ENCODE results near the gene GRHPR. TPM values are rescaled to one million over a fixed set of nuclear protein-coding genes. Genes with fewer than 3 reads are reported as not detected.
"Not testable (repeated sequence)": the region's sequence is repeated elsewhere in the genome, so short reads cannot be mapped to it uniquely, and the experiment has no call there.

GRHPR gene
- total and polyA plus RNA-seq, 2 donors: 52.2 to 122 TPM

DNA sequence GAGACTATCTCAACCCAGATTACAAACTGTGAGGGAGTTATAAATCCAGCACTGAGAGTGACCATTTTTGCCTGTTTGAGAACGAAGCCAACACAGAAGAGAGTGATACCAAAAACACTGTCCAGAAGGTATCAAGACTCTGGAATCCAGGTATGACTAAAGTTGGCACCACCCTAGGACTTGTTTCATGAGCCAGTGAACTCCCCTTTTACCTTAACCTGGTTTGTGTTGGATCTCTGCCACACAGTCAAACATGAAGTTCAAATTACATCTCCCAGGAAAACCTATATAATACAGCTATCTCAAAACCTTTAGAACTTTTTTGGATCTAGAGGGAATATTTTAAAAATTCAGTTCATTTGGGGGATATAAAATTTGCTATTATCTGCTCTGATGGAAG, 31.3 kb downstream of the GRHPR start:
- Histone ChIP-seq H3K4me1 (ENCODE audit: insufficient read depth) (peaks cover 4% of the 10 kb centered on the region), H3K27ac (ENCODE audit: low read depth) (no peak overlapping the region), H3K4me3 (ENCODE audit: low read depth, low read length) (no peak overlapping the region), H3K36me3 (ENCODE audit: insufficient read depth) (no peaks in the 10 kb centered on the region)
- 90% methylated on average over 1 of the region's 1 CpG for WGBS
- DNase-seq (ENCODE audit: extremely low spot score): no peak

DNA sequence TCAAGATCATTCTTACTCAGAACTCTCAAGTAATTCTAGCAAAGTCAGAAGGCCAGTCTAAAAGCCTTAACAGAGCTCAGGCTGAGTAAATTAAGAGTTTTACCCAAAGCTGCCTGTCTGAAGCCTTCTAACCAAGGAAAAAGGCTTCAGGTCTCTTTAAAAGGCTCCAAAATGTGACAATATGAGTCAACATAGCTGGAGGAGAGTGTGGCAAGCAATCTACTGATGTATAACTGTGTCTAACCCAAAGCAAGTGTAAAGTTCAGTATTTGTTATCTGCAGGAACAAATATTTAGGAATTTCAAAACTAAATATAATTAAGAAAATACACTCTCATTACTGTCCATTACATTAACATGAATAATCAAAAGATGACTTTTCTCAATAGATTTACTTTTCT, 31.7 kb downstream of the GRHPR start:
- H3K4me1 ChIP-seq (ENCODE audit: insufficient read depth): peaks cover 4% of the 10 kb centered on the region
- DNase-seq (ENCODE audit: extremely low spot score): no peak
- no peak overlapping the region for H3K27ac ChIP-seq (ENCODE audit: low read depth)
- H3K4me3 ChIP-seq (ENCODE audit: low read depth, low read length): no peak overlapping the region
- no peaks in the 10 kb centered on the region for H3K36me3 ChIP-seq (ENCODE audit: insufficient read depth)

DNA sequence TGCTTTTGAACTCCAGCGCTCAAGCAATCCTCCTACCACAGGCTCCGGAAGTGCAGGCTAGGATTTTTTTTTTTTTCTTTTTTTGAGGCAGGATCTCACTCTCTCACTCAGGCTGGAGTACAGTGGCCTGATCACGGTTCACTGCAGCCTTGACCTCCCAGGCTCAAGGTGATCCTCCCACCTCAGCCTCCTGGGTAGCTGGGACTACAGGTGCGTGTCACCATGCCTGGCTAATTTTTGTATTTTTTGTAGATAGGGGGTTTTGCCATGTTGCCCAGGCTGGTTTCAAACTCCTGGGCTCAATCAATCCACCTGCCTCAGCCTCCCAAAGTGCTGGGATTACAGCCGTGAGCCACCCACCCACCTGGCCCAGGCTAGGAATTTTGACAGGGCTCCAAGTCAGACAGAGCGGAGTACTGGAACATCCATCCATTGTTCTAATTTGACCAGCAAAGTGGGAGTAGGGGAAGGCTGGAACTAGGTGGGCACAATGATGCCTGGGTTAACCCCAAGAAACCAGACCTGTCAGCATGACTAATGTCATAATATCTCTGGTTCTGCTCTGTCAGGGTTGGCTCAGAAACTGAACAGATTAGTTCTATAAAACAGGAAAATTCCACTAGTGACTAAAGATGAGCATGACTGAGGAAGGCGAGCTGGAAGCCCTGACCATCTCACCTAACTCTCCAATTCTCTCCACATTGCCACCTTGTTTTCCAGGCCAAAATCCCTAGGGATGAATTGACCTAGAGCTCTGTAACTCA, 33.6 kb downstream of the GRHPR start:
- Histone ChIP-seq H3K27ac (ENCODE audit: low read depth) (no peak overlapping the region), H3K4me3 (ENCODE audit: low read depth, low read length) (no peak overlapping the region), H3K36me3 (ENCODE audit: insufficient read depth) (no peaks in the 10 kb centered on the region), H3K4me1 (ENCODE audit: insufficient read depth) (peaks cover 4% of the 10 kb centered on the region)
- no peak for DNase-seq (ENCODE audit: extremely low spot score)
- WGBS: 81% methylated on average over 7 of the region's 7 CpGs

GRCh38 chr9:37456817-37457216, 34.3 kb downstream of the GRHPR start:
- H3K36me3 ChIP-seq (ENCODE audit: insufficient read depth): no peaks in the 10 kb centered on the region
- H3K4me1 ChIP-seq (ENCODE audit: insufficient read depth): peaks cover 4% of the 10 kb centered on the region
- WGBS: 84% methylated on average over 1 of the region's 1 CpG
- no peak overlapping the region for H3K4me3 ChIP-seq (ENCODE audit: low read depth, low read length)
- no peak overlapping the region for H3K27ac ChIP-seq (ENCODE audit: low read depth)
- DNase-seq (ENCODE audit: extremely low spot score): no peak

DNA sequence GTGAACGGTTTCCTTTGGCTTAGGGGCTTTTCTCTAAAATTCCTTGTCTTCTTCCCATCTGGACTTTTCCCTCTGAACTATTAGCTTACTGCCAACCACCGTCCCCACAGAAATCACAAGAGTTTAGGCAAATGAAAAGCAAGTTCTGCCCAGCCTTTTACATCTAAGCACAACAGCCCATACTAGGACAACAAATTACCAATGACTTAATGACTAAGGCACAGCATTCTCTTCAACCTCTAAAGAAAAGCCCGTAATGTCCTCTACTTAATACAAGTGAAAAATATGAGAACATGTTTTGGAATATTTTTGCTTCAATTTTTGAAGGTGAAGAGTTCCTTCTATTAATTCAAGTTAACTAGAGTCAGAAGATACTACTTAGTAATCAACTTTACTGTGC, 41.5 kb downstream of the GRHPR start:
- Histone ChIP-seq H3K4me1 (ENCODE audit: insufficient read depth) (no peaks in the 10 kb centered on the region), H3K36me3 (ENCODE audit: insufficient read depth) (no peaks in the 10 kb centered on the region), H3K27ac (ENCODE audit: low read depth) (no peak overlapping the region), H3K4me3 (ENCODE audit: low read depth, low read length) (peak overlapping the region; percentile 12)
- 29% methylated on average over 3 of the region's 3 CpGs for WGBS
- no peak for DNase-seq (ENCODE audit: extremely low spot score)

DNA sequence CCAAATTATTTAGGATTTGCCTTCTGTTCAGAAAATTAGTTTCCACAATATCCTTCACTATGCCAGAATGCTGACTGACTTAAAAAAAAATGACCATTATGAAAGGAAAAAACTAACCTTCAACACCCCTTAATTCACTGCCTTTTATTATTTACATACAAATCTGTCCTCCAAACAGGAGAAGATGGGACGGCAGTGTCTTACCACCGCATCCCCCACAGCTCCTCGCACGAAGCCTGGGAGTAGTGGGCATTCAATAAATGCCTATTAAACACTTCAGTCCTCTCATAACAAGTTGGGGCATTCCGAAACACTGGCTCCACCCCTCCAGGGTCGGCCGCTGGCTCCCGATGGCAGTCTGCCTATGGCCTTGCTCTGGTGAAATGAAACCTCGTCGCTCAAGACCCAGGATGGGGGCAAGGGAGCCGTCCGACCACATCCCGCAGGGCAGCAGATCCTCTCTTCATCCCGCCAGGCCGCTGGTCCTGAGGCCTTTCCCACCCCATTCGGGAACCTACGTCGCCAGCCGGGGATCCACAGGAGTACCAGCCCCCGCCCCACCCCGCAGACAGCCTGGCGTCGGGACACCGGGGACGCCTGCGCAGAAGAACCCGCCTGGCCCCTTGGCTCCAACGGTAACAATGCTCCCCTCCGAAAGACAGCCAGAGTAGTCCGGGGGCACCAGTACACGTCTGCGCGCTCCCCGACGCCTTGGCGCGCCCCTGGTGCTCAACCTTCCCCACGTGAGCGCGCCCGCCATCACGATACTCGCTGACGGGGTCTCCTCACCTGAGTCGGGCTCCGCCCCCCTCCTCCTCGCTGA, 42.1 kb downstream of the GRHPR start:
- DNase-seq (ENCODE audit: extremely low spot score): peak; percentile 46
- H3K4me1 ChIP-seq (ENCODE audit: insufficient read depth): no peaks in the 10 kb centered on the region
- peak overlapping the region; percentile 97 for H3K27ac ChIP-seq (ENCODE audit: low read depth)
- peak overlapping the region; percentile 71 for H3K4me3 ChIP-seq (ENCODE audit: low read depth, low read length)
- no peaks in the 10 kb centered on the region for H3K36me3 ChIP-seq (ENCODE audit: insufficient read depth)
- WGBS: under 1% methylated on average over 47 of the region's 47 CpGs

- peak; percentile 99 for DNase-seq (ENCODE audit: extremely low spot score)
- Histone ChIP-seq H3K4me1 (ENCODE audit: insufficient read depth) (no peaks in the 10 kb centered on the region), H3K36me3 (ENCODE audit: insufficient read depth) (no peaks in the 10 kb centered on the region), H3K4me3 (ENCODE audit: low read depth, low read length) (peak within 1 kb of the TSS; percentile 71), H3K27ac (ENCODE audit: low read depth) (peak within 1 kb of the TSS; percentile 97)
- WGBS: under 1% methylated on average over 52 of the region's 52 CpGs
Observed at GRCh38 chr9:37465249-37466036, 42.9 kb downstream of the GRHPR start, which contains the start of gene ZBTB5. Gene ZBTB5, minus strand, starts transcription at chr9:37465450. Its CDS starts 22,899 bp downstream, at chr9:37442551.

- H3K36me3 ChIP-seq (ENCODE audit: insufficient read depth): no peaks in the 10 kb centered on the region
- H3K4me1 ChIP-seq (ENCODE audit: insufficient read depth): no peaks in the 10 kb centered on the region
- peak overlapping the region; percentile 40 for H3K27ac ChIP-seq (ENCODE audit: low read depth)
- H3K4me3 ChIP-seq (ENCODE audit: low read depth, low read length): peak overlapping the region; percentile 47
- WGBS: under 1% methylated on average over 47 of the region's 47 CpGs
- DNase-seq (ENCODE audit: extremely low spot score): peak; percentile 37
Observed at GRCh38 chr9:37466037-37466709, 43.7 kb downstream of the GRHPR start.

- not testable (repeated sequence) for H3K4me3 ChIP-seq (ENCODE audit: low read depth, low read length); H3K4me1 ChIP-seq (ENCODE audit: insufficient read depth); H3K36me3 ChIP-seq (ENCODE audit: insufficient read depth); H3K27ac ChIP-seq (ENCODE audit: low read depth); DNase-seq (ENCODE audit: extremely low spot score)
- WGBS: 94% methylated on average over 17 of the region's 17 CpGs
Observed at GRCh38 chr9:37467530-37467929, 45.0 kb downstream of the GRHPR start.

GRCh38 chr9:37468620-37469019, 46.1 kb downstream of the GRHPR start:
- DNase-seq (ENCODE audit: extremely low spot score): no peak
- Histone ChIP-seq H3K36me3 (ENCODE audit: insufficient read depth) (no peaks in the 10 kb centered on the region), H3K4me3 (ENCODE audit: low read depth, low read length) (no peak overlapping the region), H3K4me1 (ENCODE audit: insufficient read depth) (no peaks in the 10 kb centered on the region), H3K27ac (ENCODE audit: low read depth) (no peak overlapping the region)
- 96% methylated on average over 6 of the region's 6 CpGs for WGBS

DNA sequence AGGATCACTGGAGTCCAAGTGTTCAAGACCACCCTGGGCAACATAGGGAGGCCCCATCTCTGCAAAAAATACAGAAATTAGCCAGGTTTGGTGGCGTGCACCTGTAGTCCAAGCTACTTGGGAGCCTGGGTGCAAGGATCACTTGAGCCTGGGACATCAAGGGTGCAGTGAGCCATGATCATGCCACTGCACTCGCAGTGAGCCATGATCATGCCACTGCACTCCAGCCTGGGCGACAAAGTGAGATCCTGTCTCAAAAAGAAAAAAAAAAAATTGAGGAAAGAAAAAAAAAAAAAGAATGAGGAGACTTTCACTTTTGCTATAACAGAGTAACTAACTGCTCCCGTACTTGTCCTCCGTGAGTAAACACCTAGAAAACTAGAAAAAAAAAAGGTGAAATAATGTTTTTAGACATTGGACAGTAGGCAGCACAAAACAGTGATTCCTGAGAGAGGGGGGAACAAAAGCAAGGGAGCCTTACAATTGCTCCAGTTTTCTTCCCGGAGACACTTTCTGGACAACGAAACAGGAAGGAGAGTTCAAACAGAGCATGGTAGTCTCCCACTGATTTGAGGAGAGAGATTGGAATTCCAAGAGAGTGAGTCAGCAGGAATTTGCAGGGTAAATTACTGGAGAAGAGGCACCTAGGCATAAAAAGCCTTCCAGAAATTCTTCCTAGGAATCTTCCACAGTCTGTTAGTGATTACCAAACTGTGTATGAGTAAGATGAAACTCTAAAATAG, 49.6 kb downstream of the GRHPR start:
- Histone ChIP-seq H3K36me3 (ENCODE audit: insufficient read depth) (no peaks in the 10 kb centered on the region), H3K4me3 (ENCODE audit: low read depth, low read length) (peak overlapping the region; percentile 14), H3K4me1 (ENCODE audit: insufficient read depth) (no peaks in the 10 kb centered on the region), H3K27ac (ENCODE audit: low read depth) (peak overlapping the region; percentile 56)
- WGBS: 18% methylated on average over 7 of the region's 7 CpGs
- DNase-seq (ENCODE audit: extremely low spot score): no peak

DNA sequence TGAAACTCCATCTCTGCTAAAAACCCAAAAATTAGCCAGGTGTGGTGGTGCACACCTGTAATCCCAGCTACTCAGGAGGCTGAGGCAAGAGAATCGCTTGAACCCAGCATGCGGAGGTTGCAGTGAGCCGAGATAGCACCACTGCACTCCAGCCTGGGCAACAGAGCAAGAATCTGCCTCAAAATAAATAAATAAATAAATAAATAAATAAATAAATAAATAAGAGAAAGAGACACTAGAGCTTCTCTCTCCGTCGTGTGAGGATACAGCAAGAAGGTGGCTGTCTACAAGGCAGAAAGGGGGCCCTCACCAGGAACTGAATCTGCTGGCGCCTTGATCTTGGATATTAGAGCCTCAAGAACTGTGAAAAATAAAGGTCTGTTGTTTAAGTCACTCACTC, 51.5 kb downstream of the GRHPR start:
- WGBS: 80% methylated on average over 6 of the region's 6 CpGs

More for the DNA sequence above, 51.5 kb downstream of the GRHPR start:
- not testable (repeated sequence) for H3K4me1 ChIP-seq (ENCODE audit: insufficient read depth); DNase-seq (ENCODE audit: extremely low spot score); H3K27ac ChIP-seq (ENCODE audit: low read depth); H3K36me3 ChIP-seq (ENCODE audit: insufficient read depth); H3K4me3 ChIP-seq (ENCODE audit: low read depth, low read length)

All from urinary bladder (tissue), 4 donors.